LoVo (cell line): ENCODE measurements around the gene NHEJ1.

Experiments used
- DNase-seq: peaks from one replicate; pipeline ENCODE4 v3.0.0-alpha.2; 2016; ENCODE audit warnings: low spot score

Gene NHEJ1

GRCh38 chr2:219028996-219029828, 131.4 kb downstream of the NHEJ1 start:
- DNase-seq: no peak

GRCh38 chr2:219028141-219028540, 132.5 kb downstream of the NHEJ1 start:
- DNase-seq: no peak

- DNase-seq: no peak
These were observed 133.0 kb downstream of the NHEJ1 start for GRCh38 chr2:219027511-219028055.

- DNase-seq: no peak
These were observed 133.7 kb downstream of the NHEJ1 start for GRCh38 chr2:219026946-219027345.

GRCh38 chr2:219025637-219026585, 134.7 kb downstream of the NHEJ1 start:
- DNase-seq: no peak
